WTC11 (cell line): Measurements from ENCODE around the gene RAC3. TPM values are rescaled to one million over a fixed set of nuclear protein-coding genes. Genes with fewer than 3 reads are reported as not detected.
A peak's percentile ranks its signal among the peaks of the same experiment; 100 is the strongest.

Experiments
- ATAC-seq: fragments of 200-7000 bp; cut with Tn5 transposase; 2 replicates; pipeline ENCODE4 v1.10.0; 2021; ENCODE audit warnings: mild to moderate bottlenecking, moderate library complexity
- CTCF ChIA-PET: fragments of 300-600 bp; sonication (Branson Sonifier 250); formaldehyde crosslinking; loops from one replicate; lab custom pipeline; 2021; ENCODE audit warnings: antibody characterized with exemption; lab: Charles Lee
- POLR2A ChIA-PET: fragments of 350-600 bp; sonication (Branson Sonifier 250); formaldehyde crosslinking; loops from one replicate; lab custom pipeline; 2021; ENCODE audit warnings: antibody characterized with exemption; lab: Charles Lee
- DNase-seq: peaks from one replicate; pipeline ENCODE4 v3.0.0; 2021; ENCODE audit warnings: low spot score
- H3K27ac Mint-ChIP-seq: 2 replicates; pipeline ENCODE4 v1.8.0; 2021; ENCODE audit warnings: mixed read lengths
- H3K27me3 Mint-ChIP-seq: 2 replicates; pipeline ENCODE4 v1.8.0; 2021; ENCODE audit warnings: low read depth, mild to moderate bottlenecking, moderate library complexity, mixed read lengths
- H3K36me3 Mint-ChIP-seq: 2 replicates; pipeline ENCODE4 v1.8.0; 2021; ENCODE audit warnings: mixed read lengths
- H3K4me1 Mint-ChIP-seq: 2 replicates; pipeline ENCODE4 v1.8.0; 2022; ENCODE audit warnings: mixed read lengths
- H3K4me3 Mint-ChIP-seq: 2 replicates; pipeline ENCODE4 v1.8.0; 2021; ENCODE audit warnings: mild to moderate bottlenecking, moderate library complexity, mixed read lengths
- H3K9me3 Mint-ChIP-seq: 2 replicates; pipeline ENCODE4 v1.8.0; 2021; ENCODE audit warnings: mixed read lengths
- CREB1 ChIP-seq: sonication (generic); formaldehyde crosslinking; IDR thresholded peaks from 2 replicates; pipeline ENCODE4 v1.8.0; 2023; ENCODE audit warnings: mild to moderate bottlenecking, missing genetic modification reagents
- FOXP1 ChIP-seq: sonication (generic); formaldehyde crosslinking; IDR thresholded peaks from 2 replicates; pipeline ENCODE4 v1.8.0; 2022; ENCODE audit warnings: missing genetic modification reagents, mild to moderate bottlenecking, moderate library complexity, borderline replicate concordance
- IRF2 ChIP-seq: sonication (generic); formaldehyde crosslinking; IDR thresholded peaks from 2 replicates; pipeline ENCODE4 v1.8.0; 2022; ENCODE audit warnings: low read depth, missing genetic modification reagents, borderline replicate concordance
- NR1H2 ChIP-seq: sonication (generic); formaldehyde crosslinking; IDR thresholded peaks from 2 replicates; pipeline ENCODE4 v1.9.0; 2021; ENCODE audit warnings: mild to moderate bottlenecking, moderate library complexity, missing genetic modification reagents
- SP1 ChIP-seq: sonication (generic); formaldehyde crosslinking; conservative IDR thresholded peaks from 2 replicates; pipeline ENCODE4 v1.8.1; 2022; ENCODE audit warnings: missing genetic modification reagents
- TCF7 ChIP-seq: sonication (generic); formaldehyde crosslinking; IDR thresholded peaks from 2 replicates; pipeline ENCODE4 v1.8.0; 2022; ENCODE audit warnings: mild to moderate bottlenecking, low read depth, missing genetic modification reagents, moderate library complexity
- ZBTB21 ChIP-seq: sonication (generic); formaldehyde crosslinking; IDR thresholded peaks from 2 replicates; pipeline ENCODE4 v1.8.1; 2023; ENCODE audit warnings: mild to moderate bottlenecking, missing genetic modification reagents, borderline replicate concordance
- ZNF396 ChIP-seq: fragments of 250-450 bp; sonication (Bioruptor Pico); IDR thresholded peaks from 2 replicates; pipeline ENCODE4 v1.8.0; 2021; ENCODE audit warnings: mild to moderate bottlenecking, moderate library complexity, borderline replicate concordance
- total RNA-seq: library from RNA; stranded (reverse); gene quantifications from 3 replicates; pipeline ENCODE4 v1.2.3, GENCODE V29; 2021
- TF ChIP-seq, protein P1 (sequence below): sonication (generic); formaldehyde crosslinking; IDR thresholded peaks from 2 replicates; pipeline ENCODE4 v1.8.0; 2023; ENCODE audit warnings: missing genetic modification reagents, mild to moderate bottlenecking, borderline replicate concordance
- TF ChIP-seq, protein P2 (sequence below): fragments of 250-450 bp; sonication (Bioruptor Pico); IDR thresholded peaks from 2 replicates; pipeline ENCODE4 v1.8.0; 2021; ENCODE audit warnings: mild to moderate bottlenecking
- TF ChIP-seq, protein P3 (sequence below): fragments of 250-450 bp; sonication (Bioruptor Pico); IDR thresholded peaks from 2 replicates; pipeline ENCODE4 v2.1.2; 2022; ENCODE audit warnings: mild to moderate bottlenecking, moderate library complexity
- TF ChIP-seq, protein P4 (sequence below): sonication (generic); formaldehyde crosslinking; IDR thresholded peaks from 2 replicates; pipeline ENCODE4 v1.8.1; 2022; ENCODE audit warnings: missing genetic modification reagents, borderline replicate concordance

Gene RAC3
- total RNA-seq, 1 experiment from 2014 or later = 163 TPM

DNA sequence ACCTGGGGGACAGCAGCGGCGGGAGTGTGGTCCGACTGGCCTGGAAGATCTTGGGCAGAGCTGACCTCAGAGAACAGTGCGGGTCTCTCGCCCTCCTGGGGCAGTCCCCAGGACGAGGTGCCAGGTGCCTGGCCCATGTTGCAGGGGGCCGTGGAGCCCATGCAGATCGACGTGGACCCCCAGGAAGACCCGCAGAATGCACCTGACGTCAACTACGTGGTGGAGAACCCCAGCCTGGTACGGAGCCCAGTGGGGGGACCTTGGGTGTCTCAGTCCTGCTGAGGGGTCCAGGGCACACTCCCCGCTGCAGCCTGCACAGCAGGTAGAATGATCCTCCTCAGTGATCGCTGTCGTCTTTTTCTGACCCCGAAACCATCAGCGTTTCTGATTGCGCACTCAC lies 21.7 kb downstream of the RAC3 start:
- ATAC-seq = no peak
- peaks cover 5% of the 10 kb centered on the region; the same call in 1 of the 2 replicates for H3K36me3 Mint-ChIP-seq
- CTCF ChIA-PET = interaction anchor here (5.8 kb wide), 1 partner anchor 23 kb away, joined by 31 read pairs; the partner anchor contains the start of gene RAC3
- no peak for DNase-seq
- no peak overlapping the region for H3K27ac Mint-ChIP-seq
- peak overlapping the region; percentile 84 for H3K4me3 Mint-ChIP-seq
- no peaks in the 10 kb centered on the region for H3K9me3 Mint-ChIP-seq
- POLR2A ChIA-PET = interaction anchor here (1.6 kb wide), 1 partner anchor 16 kb away, joined by 5 read pairs; the partner anchor contains the start of gene DCXR
- TF ChIP-seq TCF7 (no peak), FOXP1 (0 out of 2 replicates have a peak, but pooled peaks have one; percentile 12), ZNF396 (CRISPR knock-in tag) (no peak)
- TF ChIP-seq, all 79 proteins: peak for 1
- peaks cover 4% of the 10 kb centered on the region for H3K4me1 Mint-ChIP-seq
- H3K27me3 Mint-ChIP-seq = no peaks in the 10 kb centered on the region

DNA sequence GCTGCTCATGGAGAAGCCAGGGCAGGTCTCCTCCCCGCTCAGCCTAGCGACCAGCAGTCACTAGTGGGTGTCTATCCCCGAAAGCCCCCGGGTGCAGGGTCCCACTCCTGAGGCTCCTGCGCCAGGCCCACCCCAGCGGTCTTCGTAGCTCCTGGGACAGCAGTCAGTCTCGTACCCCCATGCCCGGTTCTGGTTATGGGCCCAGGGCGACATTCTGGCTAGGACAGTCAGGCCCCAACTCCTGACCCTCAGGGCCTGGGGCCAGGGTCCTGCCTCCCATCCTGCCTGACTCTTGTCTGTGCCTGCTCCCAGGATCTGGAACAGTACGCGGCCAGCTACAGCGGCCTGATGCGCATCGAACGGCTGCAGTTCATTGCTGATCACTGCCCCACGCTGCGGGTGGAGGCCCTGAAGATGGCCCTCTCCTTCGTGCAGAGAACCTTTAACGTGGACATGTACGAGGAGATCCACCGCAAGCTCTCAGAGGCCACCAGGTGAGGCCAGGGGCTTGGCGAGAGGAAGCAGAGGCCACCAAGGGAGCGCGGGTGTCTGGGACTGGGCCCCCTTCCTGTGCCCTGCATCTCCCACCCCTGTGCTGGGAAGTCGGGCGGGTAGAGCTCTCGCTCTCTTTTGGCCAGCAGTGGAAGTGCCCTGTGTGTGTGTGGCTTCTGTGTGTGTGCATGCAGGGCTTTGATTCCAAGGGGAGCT lies 22.2 kb downstream of the RAC3 start:
- ATAC-seq (no peak), DNase-seq (no peak)
- no peaks in the 10 kb centered on the region for H3K27me3 Mint-ChIP-seq
- peaks cover 4% of the 10 kb centered on the region for H3K4me1 Mint-ChIP-seq
- H3K36me3 Mint-ChIP-seq = peaks cover 5% of the 10 kb centered on the region; the same call in 1 of the 2 replicates
- POLR2A ChIA-PET = interaction anchor here (1.6 kb wide), 1 partner anchor 16 kb away, joined by 5 read pairs; the partner anchor contains the start of gene DCXR
- H3K27ac Mint-ChIP-seq = no peak overlapping the region
- no peaks in the 10 kb centered on the region for H3K9me3 Mint-ChIP-seq
- CTCF ChIA-PET = interaction anchor here (5.8 kb wide), 1 partner anchor 23 kb away, joined by 31 read pairs; the partner anchor contains the start of gene RAC3
- TF ChIP-seq IRF2 (CRISPR knock-in tag) (no peak), CREB1 (CRISPR knock-in tag) (no peak), SP1 (no peak), ZBTB21 (CRISPR knock-in tag) (no peak), NR1H2 (CRISPR knock-in tag) (no peak)
- TF ChIP-seq, protein P1, sequence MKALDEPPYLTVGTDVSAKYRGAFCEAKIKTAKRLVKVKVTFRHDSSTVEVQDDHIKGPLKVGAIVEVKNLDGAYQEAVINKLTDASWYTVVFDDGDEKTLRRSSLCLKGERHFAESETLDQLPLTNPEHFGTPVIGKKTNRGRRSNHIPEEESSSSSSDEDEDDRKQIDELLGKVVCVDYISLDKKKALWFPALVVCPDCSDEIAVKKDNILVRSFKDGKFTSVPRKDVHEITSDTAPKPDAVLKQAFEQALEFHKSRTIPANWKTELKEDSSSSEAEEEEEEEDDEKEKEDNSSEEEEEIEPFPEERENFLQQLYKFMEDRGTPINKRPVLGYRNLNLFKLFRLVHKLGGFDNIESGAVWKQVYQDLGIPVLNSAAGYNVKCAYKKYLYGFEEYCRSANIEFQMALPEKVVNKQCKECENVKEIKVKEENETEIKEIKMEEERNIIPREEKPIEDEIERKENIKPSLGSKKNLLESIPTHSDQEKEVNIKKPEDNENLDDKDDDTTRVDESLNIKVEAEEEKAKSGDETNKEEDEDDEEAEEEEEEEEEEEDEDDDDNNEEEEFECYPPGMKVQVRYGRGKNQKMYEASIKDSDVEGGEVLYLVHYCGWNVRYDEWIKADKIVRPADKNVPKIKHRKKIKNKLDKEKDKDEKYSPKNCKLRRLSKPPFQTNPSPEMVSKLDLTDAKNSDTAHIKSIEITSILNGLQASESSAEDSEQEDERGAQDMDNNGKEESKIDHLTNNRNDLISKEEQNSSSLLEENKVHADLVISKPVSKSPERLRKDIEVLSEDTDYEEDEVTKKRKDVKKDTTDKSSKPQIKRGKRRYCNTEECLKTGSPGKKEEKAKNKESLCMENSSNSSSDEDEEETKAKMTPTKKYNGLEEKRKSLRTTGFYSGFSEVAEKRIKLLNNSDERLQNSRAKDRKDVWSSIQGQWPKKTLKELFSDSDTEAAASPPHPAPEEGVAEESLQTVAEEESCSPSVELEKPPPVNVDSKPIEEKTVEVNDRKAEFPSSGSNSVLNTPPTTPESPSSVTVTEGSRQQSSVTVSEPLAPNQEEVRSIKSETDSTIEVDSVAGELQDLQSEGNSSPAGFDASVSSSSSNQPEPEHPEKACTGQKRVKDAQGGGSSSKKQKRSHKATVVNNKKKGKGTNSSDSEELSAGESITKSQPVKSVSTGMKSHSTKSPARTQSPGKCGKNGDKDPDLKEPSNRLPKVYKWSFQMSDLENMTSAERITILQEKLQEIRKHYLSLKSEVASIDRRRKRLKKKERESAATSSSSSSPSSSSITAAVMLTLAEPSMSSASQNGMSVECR = no peak
- TF ChIP-seq, protein P2, sequence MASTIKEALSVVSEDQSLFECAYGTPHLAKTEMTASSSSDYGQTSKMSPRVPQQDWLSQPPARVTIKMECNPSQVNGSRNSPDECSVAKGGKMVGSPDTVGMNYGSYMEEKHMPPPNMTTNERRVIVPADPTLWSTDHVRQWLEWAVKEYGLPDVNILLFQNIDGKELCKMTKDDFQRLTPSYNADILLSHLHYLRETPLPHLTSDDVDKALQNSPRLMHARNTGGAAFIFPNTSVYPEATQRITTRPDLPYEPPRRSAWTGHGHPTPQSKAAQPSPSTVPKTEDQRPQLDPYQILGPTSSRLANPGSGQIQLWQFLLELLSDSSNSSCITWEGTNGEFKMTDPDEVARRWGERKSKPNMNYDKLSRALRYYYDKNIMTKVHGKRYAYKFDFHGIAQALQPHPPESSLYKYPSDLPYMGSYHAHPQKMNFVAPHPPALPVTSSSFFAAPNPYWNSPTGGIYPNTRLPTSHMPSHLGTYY (CRISPR knock-in tag) = no peak
- TF ChIP-seq, protein P3, sequence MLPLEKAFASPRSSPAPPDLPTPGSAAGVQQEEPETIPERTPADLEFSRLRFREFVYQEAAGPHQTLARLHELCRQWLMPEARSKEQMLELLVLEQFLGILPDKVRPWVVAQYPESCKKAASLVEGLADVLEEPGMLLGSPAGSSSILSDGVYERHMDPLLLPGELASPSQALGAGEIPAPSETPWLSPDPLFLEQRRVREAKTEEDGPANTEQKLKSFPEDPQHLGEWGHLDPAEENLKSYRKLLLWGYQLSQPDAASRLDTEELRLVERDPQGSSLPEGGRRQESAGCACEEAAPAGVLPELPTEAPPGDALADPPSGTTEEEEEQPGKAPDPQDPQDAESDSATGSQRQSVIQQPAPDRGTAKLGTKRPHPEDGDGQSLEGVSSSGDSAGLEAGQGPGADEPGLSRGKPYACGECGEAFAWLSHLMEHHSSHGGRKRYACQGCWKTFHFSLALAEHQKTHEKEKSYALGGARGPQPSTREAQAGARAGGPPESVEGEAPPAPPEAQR = no peak
- H3K4me3 Mint-ChIP-seq = peak overlapping the region; percentile 84

DNA sequence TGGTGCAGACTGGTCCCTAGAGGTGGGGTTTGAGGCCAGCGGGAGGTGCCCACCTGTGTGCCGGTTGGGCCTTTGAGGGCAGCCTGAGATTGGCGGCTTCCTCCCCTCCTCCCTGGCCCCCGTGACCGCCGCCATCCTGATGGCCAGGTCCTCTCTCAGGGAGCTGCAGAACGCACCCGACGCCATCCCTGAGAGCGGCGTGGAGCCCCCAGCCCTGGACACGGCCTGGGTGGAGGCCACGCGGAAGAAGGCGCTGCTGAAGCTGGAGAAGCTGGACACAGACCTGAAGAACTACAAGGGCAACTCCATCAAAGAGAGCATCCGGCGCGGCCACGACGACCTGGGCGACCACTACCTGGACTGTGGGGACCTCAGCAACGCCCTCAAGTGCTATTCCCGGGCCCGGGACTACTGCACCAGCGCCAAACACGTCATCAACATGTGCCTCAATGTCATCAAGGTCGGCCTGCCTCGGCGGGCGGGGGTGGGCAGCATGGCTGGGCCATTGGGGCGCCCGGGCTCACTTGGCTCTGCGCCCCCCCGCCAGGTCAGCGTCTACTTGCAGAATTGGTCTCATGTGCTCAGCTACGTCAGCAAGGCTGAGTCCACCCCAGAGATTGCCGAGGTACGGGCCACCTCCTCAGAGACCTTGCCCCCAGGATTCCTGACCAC lies 23.0 kb downstream of the RAC3 start:
- Mint-ChIP-seq H3K36me3 (peaks cover 5% of the 10 kb centered on the region; the same call in 1 of the 2 replicates), H3K4me1 (peaks cover 4% of the 10 kb centered on the region), H3K27me3 (no peaks in the 10 kb centered on the region), H3K9me3 (no peaks in the 10 kb centered on the region), H3K4me3 (no peak overlapping the region), H3K27ac (no peak overlapping the region)
- ATAC-seq = no peak
- CTCF ChIA-PET = interaction anchor here (5.8 kb wide), 1 partner anchor 24 kb away, joined by 31 read pairs; the partner anchor contains the start of gene RAC3
- POLR2A ChIA-PET = interaction anchor here (0.5 to 1.6 kb wide), 2 partner anchors 17 to 323 kb away, joined by 3 to 5 read pairs; partner anchors contain the start of gene DCXR
- TF ChIP-seq, protein P4, sequence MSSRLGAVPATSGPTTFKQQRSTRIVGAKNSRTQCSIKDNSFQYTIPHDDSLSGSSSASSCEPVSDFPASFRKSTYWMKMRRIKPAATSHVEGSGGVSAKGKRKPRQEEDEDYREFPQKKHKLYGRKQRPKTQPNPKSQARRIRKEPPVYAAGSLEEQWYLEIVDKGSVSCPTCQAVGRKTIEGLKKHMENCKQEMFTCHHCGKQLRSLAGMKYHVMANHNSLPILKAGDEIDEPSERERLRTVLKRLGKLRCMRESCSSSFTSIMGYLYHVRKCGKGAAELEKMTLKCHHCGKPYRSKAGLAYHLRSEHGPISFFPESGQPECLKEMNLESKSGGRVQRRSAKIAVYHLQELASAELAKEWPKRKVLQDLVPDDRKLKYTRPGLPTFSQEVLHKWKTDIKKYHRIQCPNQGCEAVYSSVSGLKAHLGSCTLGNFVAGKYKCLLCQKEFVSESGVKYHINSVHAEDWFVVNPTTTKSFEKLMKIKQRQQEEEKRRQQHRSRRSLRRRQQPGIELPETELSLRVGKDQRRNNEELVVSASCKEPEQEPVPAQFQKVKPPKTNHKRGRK (CRISPR knock-in tag) = no peak
- no peak for DNase-seq
